HepG2 (cell line): ENCODE data around the gene ATRAID. TPM values are rescaled to one million over a fixed set of nuclear protein-coding genes. Genes with fewer than 3 reads are reported as not detected.
A peak's percentile ranks its signal among the peaks of the same experiment; 100 is the strongest.

Experiments
- JUNB ChIP-seq: sonication (generic); formaldehyde crosslinking; IDR thresholded peaks from 2 replicates; pipeline ENCODE4 v1.8.0; 2022; ENCODE audit warnings: missing genetic modification reagents, mild to moderate bottlenecking, borderline replicate concordance
- KMT2A ChIP-seq: sonication (generic); formaldehyde crosslinking; IDR thresholded peaks from 2 replicates; pipeline ENCODE4 v1.4.0; 2020; ENCODE audit warnings: missing genetic modification reagents
- PBX2 ChIP-seq: IDR thresholded peaks from 2 replicates; pipeline ENCODE4 v1.6.1; 2016; ENCODE audit warnings: control low read depth
- RCOR2 ChIP-seq: IDR thresholded peaks from 2 replicates; pipeline ENCODE4 v1.6.1; 2016; ENCODE audit warnings: missing biosample characterization, missing genetic modification reagents
- ZBTB7A ChIP-seq: sonication (generic); formaldehyde crosslinking; IDR thresholded peaks from 2 replicates; pipeline ENCODE4 v1.8.0; 2022; ENCODE audit warnings: mild to moderate bottlenecking, missing genetic modification reagents
- ZMYM3 ChIP-seq: sonication (generic); formaldehyde crosslinking; IDR thresholded peaks from 2 replicates; pipeline ENCODE4 v1.5.1; 2020; ENCODE audit warnings: mild to moderate bottlenecking, missing genetic modification reagents
- ZNF292 ChIP-seq: sonication (generic); formaldehyde crosslinking; IDR thresholded peaks from 2 replicates; pipeline ENCODE4 v1.8.1; 2022; ENCODE audit warnings: mild to moderate bottlenecking, low read depth, missing genetic modification reagents, borderline replicate concordance
- ZNF30 ChIP-seq: sonication (generic); formaldehyde crosslinking; IDR thresholded peaks from 2 replicates; pipeline ENCODE4 v1.5.0; 2020; ENCODE audit warnings: mild to moderate bottlenecking, missing genetic modification reagents
- ZNF337 ChIP-seq: sonication (generic); formaldehyde crosslinking; IDR thresholded peaks from 2 replicates; pipeline ENCODE4 v1.5.1; 2020; ENCODE audit warnings: missing genetic modification reagents, low read depth, mild to moderate bottlenecking, borderline replicate concordance
- ZNF510 ChIP-seq: sonication (generic); formaldehyde crosslinking; IDR thresholded peaks from 2 replicates; pipeline ENCODE4 v1.4.0; 2020; ENCODE audit warnings: low read depth, mild to moderate bottlenecking, missing genetic modification reagents
- ZNF614 ChIP-seq: IDR thresholded peaks from 2 replicates; pipeline ENCODE4 v1.6.1; 2018; ENCODE audit warnings: missing biosample characterization, missing genetic modification reagents, inconsistent platforms, borderline replicate concordance
- ZNF724P ChIP-seq: sonication (generic); formaldehyde crosslinking; IDR thresholded peaks from 2 replicates; pipeline ENCODE4 v1.8.0; 2022; ENCODE audit warnings: missing genetic modification reagents, borderline replicate concordance
- polyA plus RNA-seq, 8 experiments: library from polyadenylated mRNA; depleted of rRNA in 3 of 8; stranded (reverse) in 7 of 8; unstranded in 1 of 8; fragments of >200 nt; fragmentation: Illumina TruSeq in 4 of 8; extraction: Trizol in 4 of 8; gene quantifications; 2 replicates each; pipeline versions ENCODE4 v1.2.1 to v1.2.3, GENCODE V29; 2011 to 2016; ENCODE audit warnings: low read depth in 4 of 8, missing spikeins in 1 of 8, mixed read lengths in 1 of 8; ENCODE audit not compliant: insufficient read depth in 1 of 8
- total RNA-seq, 5 experiments: library from RNA; depleted of rRNA; stranded (reverse); fragments of >200 nt; fragmentation: Illumina TruSeq; extraction: Trizol; gene quantifications; 2 replicates each; pipeline ENCODE4 v1.2.3, GENCODE V29; 2016; ENCODE audit warnings: low read depth in 1 of 5
- TF ChIP-seq, protein P1 (sequence below): sonication (generic); formaldehyde crosslinking; IDR thresholded peaks from 2 replicates; pipeline ENCODE4 v1.4.0; 2020; ENCODE audit warnings: mild to moderate bottlenecking, low read depth, missing genetic modification reagents
- TF ChIP-seq, protein P2 (sequence below): sonication (generic); formaldehyde crosslinking; IDR thresholded peaks from one replicate; pipeline ENCODE4 v1.5.1; 2020; ENCODE audit warnings: mild to moderate bottlenecking, missing genetic modification reagents; ENCODE audit errors: not compliant biosample characterization
- TF ChIP-seq, protein P3 (sequence below): fragments of 450-650 bp; IDR thresholded peaks from 2 replicates; pipeline ENCODE4 v1.6.1; 2017; ENCODE audit warnings: mild to moderate bottlenecking

ATRAID gene
- total and polyA plus RNA-seq, 2 of the 13 experiments (the other 11 are each of a cell fraction or from before 2014, with no cell fraction given), result 207 to 382 TPM

DNA sequence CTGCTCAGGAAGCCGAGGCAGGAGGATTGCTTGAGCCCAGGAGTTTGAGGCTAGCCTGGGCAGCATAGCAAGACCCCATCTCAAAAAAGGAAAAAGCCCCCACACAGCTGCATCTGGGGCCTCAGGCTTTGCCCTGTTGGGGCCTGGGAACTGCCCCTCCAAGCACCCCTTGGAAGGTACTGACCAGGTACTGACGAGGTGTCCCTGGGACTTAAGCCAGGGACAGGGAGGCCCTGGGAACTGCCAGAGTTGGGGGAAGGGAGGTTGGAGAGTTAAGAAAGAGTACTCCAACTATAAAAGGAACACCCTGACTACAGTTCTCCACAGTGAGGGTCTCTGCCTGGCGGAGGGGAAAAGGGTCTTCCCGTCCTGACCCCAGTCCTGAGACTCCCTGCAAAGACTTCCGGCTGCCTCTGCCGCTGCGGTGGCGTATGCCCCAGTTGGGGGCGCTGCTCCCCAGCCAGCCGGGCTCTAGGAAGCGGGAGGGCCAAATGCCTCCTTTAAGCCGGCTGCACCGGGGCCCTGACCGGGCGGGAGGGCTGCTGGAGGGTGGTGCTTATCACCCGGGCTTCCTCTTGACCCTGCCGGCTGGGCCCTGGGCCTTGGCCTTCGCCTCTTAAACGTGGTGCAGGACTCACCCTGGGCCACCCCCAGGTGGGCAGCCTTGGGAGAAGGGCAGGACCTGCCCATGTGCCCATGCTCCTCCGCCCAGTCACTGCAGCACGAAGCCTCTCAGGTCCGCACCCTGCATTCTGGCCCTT, 38.2 kb downstream of the ATRAID start (continued):
- TF ChIP-seq, protein P1, sequence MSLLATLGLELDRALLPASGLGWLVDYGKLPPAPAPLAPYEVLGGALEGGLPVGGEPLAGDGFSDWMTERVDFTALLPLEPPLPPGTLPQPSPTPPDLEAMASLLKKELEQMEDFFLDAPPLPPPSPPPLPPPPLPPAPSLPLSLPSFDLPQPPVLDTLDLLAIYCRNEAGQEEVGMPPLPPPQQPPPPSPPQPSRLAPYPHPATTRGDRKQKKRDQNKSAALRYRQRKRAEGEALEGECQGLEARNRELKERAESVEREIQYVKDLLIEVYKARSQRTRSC (CRISPR knock-in tag), result no peak
- peak; percentile 76 for TF ChIP-seq ZBTB7A (CRISPR knock-in tag)
- TF ChIP-seq ZNF724P (CRISPR knock-in tag), result no peak
- no peak for TF ChIP-seq JUNB (CRISPR knock-in tag)
- TF ChIP-seq ZNF337 (CRISPR knock-in tag), result no peak
- peak; percentile 74; the same call in 1 of the 2 replicates for TF ChIP-seq ZNF292 (CRISPR knock-in tag)
- no peak for TF ChIP-seq ZNF30 (CRISPR knock-in tag)
- TF ChIP-seq, protein P2, sequence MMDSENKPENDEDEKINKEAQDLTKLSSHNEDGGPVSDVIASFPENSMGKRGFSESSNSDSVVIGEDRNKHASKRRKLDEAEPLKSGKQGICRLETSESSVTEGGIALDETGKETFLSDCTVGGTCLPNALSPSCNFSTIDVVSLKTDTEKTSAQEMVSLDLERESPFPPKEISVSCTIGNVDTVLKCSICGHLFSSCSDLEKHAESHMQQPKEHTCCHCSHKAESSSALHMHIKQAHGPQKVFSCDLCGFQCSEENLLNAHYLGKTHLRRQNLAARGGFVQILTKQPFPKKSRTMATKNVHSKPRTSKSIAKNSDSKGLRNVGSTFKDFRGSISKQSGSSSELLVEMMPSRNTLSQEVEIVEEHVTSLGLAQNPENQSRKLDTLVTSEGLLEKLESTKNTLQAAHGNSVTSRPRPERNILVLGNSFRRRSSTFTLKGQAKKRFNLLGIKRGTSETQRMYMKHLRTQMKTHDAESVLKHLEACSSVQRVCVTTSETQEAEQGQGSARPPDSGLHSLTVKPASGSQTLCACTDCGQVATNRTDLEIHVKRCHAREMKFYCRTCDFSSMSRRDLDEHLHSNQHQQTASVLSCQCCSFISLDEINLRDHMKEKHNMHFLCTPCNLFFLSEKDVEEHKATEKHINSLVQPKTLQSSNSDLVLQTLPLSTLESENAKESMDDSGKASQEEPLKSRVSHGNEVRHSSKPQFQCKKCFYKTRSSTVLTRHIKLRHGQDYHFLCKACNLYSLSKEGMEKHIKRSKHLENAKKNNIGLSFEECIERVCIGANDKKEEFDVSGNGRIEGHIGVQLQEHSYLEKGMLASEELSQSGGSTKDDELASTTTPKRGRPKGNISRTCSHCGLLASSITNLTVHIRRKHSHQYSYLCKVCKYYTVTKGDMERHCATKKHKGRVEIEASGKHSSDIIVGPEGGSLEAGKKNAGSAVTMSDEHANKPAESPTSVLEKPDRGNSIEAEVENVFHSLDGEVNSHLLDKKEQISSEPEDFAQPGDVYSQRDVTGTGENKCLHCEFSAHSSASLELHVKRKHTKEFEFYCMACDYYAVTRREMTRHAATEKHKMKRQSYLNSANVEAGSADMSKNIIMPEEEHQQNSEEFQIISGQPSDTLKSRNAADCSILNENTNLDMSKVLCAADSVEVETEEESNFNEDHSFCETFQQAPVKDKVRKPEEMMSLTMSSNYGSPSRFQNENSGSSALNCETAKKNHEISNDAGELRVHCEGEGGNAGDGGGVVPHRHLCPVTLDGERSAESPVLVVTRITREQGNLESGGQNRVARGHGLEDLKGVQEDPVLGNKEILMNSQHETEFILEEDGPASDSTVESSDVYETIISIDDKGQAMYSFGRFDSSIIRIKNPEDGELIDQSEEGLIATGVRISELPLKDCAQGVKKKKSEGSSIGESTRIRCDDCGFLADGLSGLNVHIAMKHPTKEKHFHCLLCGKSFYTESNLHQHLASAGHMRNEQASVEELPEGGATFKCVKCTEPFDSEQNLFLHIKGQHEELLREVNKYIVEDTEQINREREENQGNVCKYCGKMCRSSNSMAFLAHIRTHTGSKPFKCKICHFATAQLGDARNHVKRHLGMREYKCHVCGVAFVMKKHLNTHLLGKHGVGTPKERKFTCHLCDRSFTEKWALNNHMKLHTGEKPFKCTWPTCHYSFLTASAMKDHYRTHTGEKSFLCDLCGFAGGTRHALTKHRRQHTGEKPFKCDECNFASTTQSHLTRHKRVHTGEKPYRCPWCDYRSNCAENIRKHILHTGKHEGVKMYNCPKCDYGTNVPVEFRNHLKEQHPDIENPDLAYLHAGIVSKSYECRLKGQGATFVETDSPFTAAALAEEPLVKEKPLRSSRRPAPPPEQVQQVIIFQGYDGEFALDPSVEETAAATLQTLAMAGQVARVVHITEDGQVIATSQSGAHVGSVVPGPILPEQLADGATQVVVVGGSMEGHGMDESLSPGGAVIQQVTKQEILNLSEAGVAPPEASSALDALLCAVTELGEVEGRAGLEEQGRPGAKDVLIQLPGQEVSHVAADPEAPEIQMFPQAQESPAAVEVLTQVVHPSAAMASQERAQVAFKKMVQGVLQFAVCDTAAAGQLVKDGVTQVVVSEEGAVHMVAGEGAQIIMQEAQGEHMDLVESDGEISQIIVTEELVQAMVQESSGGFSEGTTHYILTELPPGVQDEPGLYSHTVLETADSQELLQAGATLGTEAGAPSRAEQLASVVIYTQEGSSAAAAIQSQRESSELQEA (CRISPR knock-in tag), result peak; percentile 20
- TF ChIP-seq PBX2 (CRISPR knock-in tag), result no peak
- peak; percentile 24; the same call in 1 of the 2 replicates for TF ChIP-seq RCOR2 (CRISPR knock-in tag)
- peak; percentile 45; the same call in 1 of the 2 replicates for TF ChIP-seq ZMYM3 (CRISPR knock-in tag)
- TF ChIP-seq ZNF614 (CRISPR knock-in tag), result no peak
- no peak for TF ChIP-seq ZNF510
- TF ChIP-seq, protein P3, sequence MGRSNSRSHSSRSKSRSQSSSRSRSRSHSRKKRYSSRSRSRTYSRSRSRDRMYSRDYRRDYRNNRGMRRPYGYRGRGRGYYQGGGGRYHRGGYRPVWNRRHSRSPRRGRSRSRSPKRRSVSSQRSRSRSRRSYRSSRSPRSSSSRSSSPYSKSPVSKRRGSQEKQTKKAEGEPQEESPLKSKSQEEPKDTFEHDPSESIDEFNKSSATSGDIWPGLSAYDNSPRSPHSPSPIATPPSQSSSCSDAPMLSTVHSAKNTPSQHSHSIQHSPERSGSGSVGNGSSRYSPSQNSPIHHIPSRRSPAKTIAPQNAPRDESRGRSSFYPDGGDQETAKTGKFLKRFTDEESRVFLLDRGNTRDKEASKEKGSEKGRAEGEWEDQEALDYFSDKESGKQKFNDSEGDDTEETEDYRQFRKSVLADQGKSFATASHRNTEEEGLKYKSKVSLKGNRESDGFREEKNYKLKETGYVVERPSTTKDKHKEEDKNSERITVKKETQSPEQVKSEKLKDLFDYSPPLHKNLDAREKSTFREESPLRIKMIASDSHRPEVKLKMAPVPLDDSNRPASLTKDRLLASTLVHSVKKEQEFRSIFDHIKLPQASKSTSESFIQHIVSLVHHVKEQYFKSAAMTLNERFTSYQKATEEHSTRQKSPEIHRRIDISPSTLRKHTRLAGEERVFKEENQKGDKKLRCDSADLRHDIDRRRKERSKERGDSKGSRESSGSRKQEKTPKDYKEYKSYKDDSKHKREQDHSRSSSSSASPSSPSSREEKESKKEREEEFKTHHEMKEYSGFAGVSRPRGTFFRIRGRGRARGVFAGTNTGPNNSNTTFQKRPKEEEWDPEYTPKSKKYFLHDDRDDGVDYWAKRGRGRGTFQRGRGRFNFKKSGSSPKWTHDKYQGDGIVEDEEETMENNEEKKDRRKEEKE, result no peak
- TF ChIP-seq KMT2A (CRISPR knock-in tag), result no peak
